ENCODE measurements around the gene SREBF2. TPM values are rescaled to one million over a fixed set of nuclear protein-coding genes. Genes with fewer than 3 reads are reported as not detected.
"Not testable (repeated sequence)": the region's sequence is repeated elsewhere in the genome, so short reads cannot be mapped to it uniquely, and the experiment has no call there.

The SREBF2 gene
- polyA plus RNA-seq, 3 donors = 22.2 to 25.1 (median 24.5) TPM

DNA sequence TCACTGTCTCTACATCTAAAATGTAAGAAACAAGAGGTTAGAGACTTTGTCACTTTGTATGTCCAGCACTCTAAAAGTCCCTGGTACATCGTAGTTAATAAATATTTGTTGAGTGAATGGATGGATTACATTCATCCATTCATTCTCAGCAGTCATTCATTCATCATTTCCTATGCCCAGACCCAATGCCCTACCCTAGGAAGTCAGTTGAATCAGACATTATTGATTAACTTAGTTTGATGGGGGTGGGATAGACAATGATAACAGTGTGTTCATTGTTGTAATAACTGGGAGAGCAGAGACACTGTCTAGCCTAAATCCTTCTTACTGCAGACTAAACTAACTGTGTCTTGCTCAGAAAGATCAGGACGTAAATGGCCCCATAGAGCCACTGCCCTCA, 115.2 kb downstream of the SREBF2 start:
- H3K4me3 Mint-ChIP-seq = no peak overlapping the region
- peaks cover 0 to 13% (median 2%) of the 10 kb centered on the region in 3 donors for H3K27me3 Mint-ChIP-seq (ENCODE audit: low read depth in 3 of 3)
- Histone ChIP-seq H3K4me3 (replicated peaks in 1 of 3; ENCODE audit: low read depth in 2 of 3, low read length in 3 of 3) (no peak overlapping the region), H4K20me1 (ENCODE audit: insufficient read depth, low read length) (no peaks in the 10 kb centered on the region), H3K4me1 (ENCODE audit: control insufficient read depth in 1 of 2, insufficient read depth in 2 of 2, low read length in 2 of 2) (peaks cover 22 to 27% of the 10 kb centered on the region in 2 donors), H3K27ac (ENCODE audit: low read depth in 1 of 2, low read length in 2 of 2) (no peak overlapping the region), H3K4me2 (replicated peaks; ENCODE audit: extremely low read depth, low read length, poor library complexity, severe bottlenecking) (no peak overlapping the region), H3K9ac (ENCODE audit: insufficient read depth, low read length, poor library complexity, severe bottlenecking) (no peak overlapping the region), H3K27me3 (ENCODE audit: control insufficient read depth in 2 of 2, insufficient read depth in 2 of 2, low read length in 2 of 2) (no peaks in the 10 kb centered on the region), H3K79me2 (ENCODE audit: insufficient read depth, low read length) (peaks cover 17% of the 10 kb centered on the region), H3K36me3 (replicated peaks in 1 of 2; ENCODE audit: control insufficient read depth in 1 of 2, insufficient read depth in 2 of 2, low read length in 2 of 2) (no peaks in the 10 kb centered on the region), H2AFZ (ENCODE audit: insufficient read depth, low read depth, low read length, poor library complexity, severe bottlenecking) (no peak overlapping the region), H3K9me3 (replicated peaks in 1 of 2; ENCODE audit: control insufficient read depth in 1 of 2, insufficient read depth in 1 of 2, low read length in 2 of 2) (no peaks in the 10 kb centered on the region)
- H3K9me3 Mint-ChIP-seq = peaks cover 0 to 1% (median 0%) of the 10 kb centered on the region in 7 donors
- DNase-seq = no peak
- peaks cover 24% of the 10 kb centered on the region for H3K4me1 Mint-ChIP-seq
- WGBS (ENCODE audit: insufficient coverage) = no CpG with 5 or more reads among the region's 2 CpGs
- H3K27ac Mint-ChIP-seq = no peak overlapping the region
- TF ChIP-seq, protein P1, sequence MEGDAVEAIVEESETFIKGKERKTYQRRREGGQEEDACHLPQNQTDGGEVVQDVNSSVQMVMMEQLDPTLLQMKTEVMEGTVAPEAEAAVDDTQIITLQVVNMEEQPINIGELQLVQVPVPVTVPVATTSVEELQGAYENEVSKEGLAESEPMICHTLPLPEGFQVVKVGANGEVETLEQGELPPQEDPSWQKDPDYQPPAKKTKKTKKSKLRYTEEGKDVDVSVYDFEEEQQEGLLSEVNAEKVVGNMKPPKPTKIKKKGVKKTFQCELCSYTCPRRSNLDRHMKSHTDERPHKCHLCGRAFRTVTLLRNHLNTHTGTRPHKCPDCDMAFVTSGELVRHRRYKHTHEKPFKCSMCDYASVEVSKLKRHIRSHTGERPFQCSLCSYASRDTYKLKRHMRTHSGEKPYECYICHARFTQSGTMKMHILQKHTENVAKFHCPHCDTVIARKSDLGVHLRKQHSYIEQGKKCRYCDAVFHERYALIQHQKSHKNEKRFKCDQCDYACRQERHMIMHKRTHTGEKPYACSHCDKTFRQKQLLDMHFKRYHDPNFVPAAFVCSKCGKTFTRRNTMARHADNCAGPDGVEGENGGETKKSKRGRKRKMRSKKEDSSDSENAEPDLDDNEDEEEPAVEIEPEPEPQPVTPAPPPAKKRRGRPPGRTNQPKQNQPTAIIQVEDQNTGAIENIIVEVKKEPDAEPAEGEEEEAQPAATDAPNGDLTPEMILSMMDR (IDR thresholded peaks at IDR 0.05) = no peak
- intact Hi-C loops (cut with micrococcal nuclease) = no loop called here
- peaks cover 3% of the 10 kb centered on the region in 2 donors for H3K36me3 Mint-ChIP-seq

DNA sequence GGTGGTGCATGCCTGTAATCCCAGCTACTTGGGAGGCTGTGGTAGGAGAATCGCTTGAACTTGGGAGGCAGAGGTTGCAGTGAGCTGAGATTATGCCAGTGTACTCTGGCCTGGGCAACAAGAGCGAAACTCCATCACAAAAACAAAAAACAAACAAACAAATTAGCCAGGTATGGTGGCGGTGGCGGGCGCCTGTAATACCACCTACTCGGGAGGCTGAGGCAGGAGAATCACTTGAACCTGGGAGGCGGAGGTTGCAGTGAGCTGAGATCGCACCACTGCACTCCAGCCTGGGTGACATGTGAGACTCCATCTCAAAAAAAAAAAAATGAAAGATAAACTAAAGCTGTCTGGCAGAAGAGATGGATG, 116.0 kb downstream of the SREBF2 start:
- H3K4me1 Mint-ChIP-seq = peaks cover 17% of the 10 kb centered on the region
- H3K36me3 ChIP-seq (replicated peaks in 1 of 2; ENCODE audit: control insufficient read depth in 1 of 2, insufficient read depth in 2 of 2, low read length in 2 of 2); H3K27ac ChIP-seq (ENCODE audit: low read depth in 1 of 2, low read length in 2 of 2); H3K4me3 Mint-ChIP-seq; H3K9ac ChIP-seq (ENCODE audit: insufficient read depth, low read length, poor library complexity, severe bottlenecking); H3K27ac Mint-ChIP-seq; H3K9me3 Mint-ChIP-seq; H3K4me2 ChIP-seq (replicated peaks; ENCODE audit: extremely low read depth, low read length, poor library complexity, severe bottlenecking); DNase-seq; H3K9me3 ChIP-seq (replicated peaks in 1 of 2; ENCODE audit: control insufficient read depth in 1 of 2, insufficient read depth in 1 of 2, low read length in 2 of 2); intact Hi-C loops (cut with micrococcal nuclease); H3K27me3 ChIP-seq (ENCODE audit: control insufficient read depth in 2 of 2, insufficient read depth in 2 of 2, low read length in 2 of 2); H4K20me1 ChIP-seq (ENCODE audit: insufficient read depth, low read length); H3K4me3 ChIP-seq (replicated peaks in 1 of 3; ENCODE audit: low read depth in 2 of 3, low read length in 3 of 3); H3K36me3 Mint-ChIP-seq; H2AFZ ChIP-seq (ENCODE audit: insufficient read depth, low read depth, low read length, poor library complexity, severe bottlenecking): not testable (repeated sequence)
- peaks cover 0 to 15% (median 2%) of the 10 kb centered on the region in 3 donors for H3K27me3 Mint-ChIP-seq (ENCODE audit: low read depth in 3 of 3)
- Histone ChIP-seq H3K4me1 (ENCODE audit: control insufficient read depth in 1 of 2, insufficient read depth in 2 of 2, low read length in 2 of 2) (peaks cover 16 to 20% of the 10 kb centered on the region in 2 donors), H3K79me2 (ENCODE audit: insufficient read depth, low read length) (peaks cover 17% of the 10 kb centered on the region)
- WGBS (ENCODE audit: insufficient coverage) = 97% methylated on average over 5 of the region's 8 CpGs

Data from CD14-positive monocyte (primary cell).